Measurements from ENCODE around the gene NFYC.

NFYC gene

DNA sequence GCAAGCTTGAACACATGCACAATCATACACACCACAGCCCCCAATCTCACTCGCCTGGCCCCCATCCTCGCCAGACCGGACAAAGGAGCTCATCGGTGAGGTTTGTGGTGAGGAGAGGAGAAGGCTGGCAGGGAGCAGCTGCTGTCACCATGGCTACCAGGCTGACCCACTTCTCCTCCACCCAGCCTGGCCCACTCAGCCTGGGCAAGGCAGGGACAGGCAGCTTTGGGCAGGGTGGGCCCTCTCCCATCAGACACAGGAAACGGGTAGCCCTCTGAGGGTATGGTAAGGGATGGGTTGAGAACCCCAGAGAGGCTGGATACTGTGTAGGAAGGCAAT lies 41.9 kb upstream of the NFYC start:
- Histone ChIP-seq H3K27ac (ENCODE audit: extremely low read depth, low read depth, low read length) (no peak overlapping the region), H3K9me3 (ENCODE audit: control insufficient read depth, insufficient read depth, low read depth, low read length) (no peaks in the 10 kb centered on the region), H3K4me1 (ENCODE audit: control insufficient read depth, insufficient read depth, low read length) (no peaks in the 10 kb centered on the region; the same call in 1 of the 2 replicates), H3K4me3 (ENCODE audit: low read depth, low read length) (no peak overlapping the region), H3K36me3 (ENCODE audit: control insufficient read depth in 2 of 2, insufficient read depth in 1 of 2, low read length in 2 of 2) (no peaks in the 10 kb centered on the region)
- ChIA-PET POLR2A (no interaction called here), CTCF (interaction anchor here (0.9 to 1.8 kb wide), 2 partner anchors 17 to 123 kb away, joined by 3 to 7 read pairs; no protein-coding TSS in a partner anchor)
- no peak for TF ChIP-seq HOXC10 (CRISPR knock-in tag; IDR thresholded peaks at IDR 0.05)
- TF ChIP-seq ZNF157 (tag by site-specific recombination; IDR thresholded peaks at IDR 0.05): no peak
- TF ChIP-seq WT1 (tag by site-specific recombination; IDR thresholded peaks at IDR 0.05): no peak
- no peak for TF ChIP-seq GFI1B (tag by site-specific recombination; IDR thresholded peaks at IDR 0.05)
- no peak for TF ChIP-seq ZNF571 (tag by site-specific recombination; IDR thresholded peaks at IDR 0.05)
- TF ChIP-seq ZFP37 (tag by site-specific recombination; IDR thresholded peaks at IDR 0.05): no peak
- TF ChIP-seq, protein P1, sequence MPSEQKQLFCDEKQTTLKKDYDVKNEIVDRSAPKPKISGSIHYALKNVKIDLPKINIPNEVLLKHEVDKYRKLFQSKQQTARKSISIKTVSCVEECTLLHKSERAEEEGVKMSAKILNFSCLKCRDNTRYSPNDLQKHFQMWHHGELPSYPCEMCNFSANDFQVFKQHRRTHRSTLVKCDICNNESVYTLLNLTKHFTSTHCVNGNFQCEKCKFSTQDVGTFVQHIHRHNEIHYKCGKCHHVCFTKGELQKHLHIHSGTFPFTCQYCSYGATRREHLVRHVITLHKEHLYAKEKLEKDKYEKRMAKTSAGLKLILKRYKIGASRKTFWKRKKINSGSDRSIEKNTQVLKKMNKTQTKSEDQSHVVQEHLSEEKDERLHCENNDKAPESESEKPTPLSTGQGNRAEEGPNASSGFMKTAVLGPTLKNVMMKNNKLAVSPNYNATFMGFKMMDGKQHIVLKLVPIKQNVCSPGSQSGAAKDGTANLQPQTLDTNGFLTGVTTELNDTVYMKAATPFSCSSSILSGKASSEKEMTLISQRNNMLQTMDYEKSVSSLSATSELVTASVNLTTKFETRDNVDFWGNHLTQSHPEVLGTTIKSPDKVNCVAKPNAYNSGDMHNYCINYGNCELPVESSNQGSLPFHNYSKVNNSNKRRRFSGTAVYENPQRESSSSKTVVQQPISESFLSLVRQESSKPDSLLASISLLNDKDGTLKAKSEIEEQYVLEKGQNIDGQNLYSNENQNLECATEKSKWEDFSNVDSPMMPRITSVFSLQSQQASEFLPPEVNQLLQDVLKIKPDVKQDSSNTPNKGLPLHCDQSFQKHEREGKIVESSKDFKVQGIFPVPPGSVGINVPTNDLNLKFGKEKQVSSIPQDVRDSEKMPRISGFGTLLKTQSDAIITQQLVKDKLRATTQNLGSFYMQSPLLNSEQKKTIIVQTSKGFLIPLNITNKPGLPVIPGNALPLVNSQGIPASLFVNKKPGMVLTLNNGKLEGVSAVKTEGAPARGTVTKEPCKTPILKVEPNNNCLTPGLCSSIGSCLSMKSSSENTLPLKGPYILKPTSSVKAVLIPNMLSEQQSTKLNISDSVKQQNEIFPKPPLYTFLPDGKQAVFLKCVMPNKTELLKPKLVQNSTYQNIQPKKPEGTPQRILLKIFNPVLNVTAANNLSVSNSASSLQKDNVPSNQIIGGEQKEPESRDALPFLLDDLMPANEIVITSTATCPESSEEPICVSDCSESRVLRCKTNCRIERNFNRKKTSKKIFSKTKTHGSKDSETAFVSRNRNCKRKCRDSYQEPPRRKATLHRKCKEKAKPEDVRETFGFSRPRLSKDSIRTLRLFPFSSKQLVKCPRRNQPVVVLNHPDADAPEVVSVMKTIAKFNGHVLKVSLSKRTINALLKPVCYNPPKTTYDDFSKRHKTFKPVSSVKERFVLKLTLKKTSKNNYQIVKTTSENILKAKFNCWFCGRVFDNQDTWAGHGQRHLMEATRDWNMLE (tag by site-specific recombination; conservative IDR thresholded peaks at IDR 0.05; ENCODE audit: low read depth): no peak
- no peak for TF ChIP-seq ZNF48 (tag by site-specific recombination; IDR thresholded peaks at IDR 0.05)

DNA sequence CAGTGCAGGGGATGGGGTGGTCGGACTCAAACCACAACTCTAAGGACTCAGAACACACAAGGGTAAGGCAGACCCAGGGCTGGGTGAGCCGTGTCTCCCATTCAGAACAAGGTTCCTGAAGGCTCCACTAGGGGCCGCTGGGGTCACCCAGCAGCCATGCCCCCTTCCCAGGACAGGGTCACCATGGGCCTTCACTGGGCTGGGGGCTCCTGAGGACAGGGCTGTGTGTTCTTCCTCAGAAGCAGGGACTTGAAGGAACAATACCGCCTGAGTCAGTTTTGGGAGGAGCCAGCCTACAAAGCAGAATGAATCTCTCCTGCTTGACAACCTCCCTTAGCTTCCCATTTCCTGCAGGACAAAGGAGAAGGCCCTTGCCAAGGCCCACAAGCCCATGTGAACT lies 41.4 kb upstream of the NFYC start:
- H3K4me1 ChIP-seq (ENCODE audit: control insufficient read depth, insufficient read depth, low read length): no peaks in the 10 kb centered on the region; the same call in 1 of the 2 replicates
- CTCF ChIA-PET: interaction anchor here (0.9 kb wide), 1 partner anchor 123 kb away, joined by 3 read pairs; no protein-coding TSS in a partner anchor
- H3K4me3 ChIP-seq (ENCODE audit: low read depth, low read length): no peak overlapping the region
- POLR2A ChIA-PET: no interaction called here
- H3K9me3 ChIP-seq (ENCODE audit: control insufficient read depth, insufficient read depth, low read depth, low read length): no peaks in the 10 kb centered on the region
- H3K27ac ChIP-seq (ENCODE audit: extremely low read depth, low read depth, low read length): no peak overlapping the region
- H3K36me3 ChIP-seq (ENCODE audit: control insufficient read depth in 2 of 2, insufficient read depth in 1 of 2, low read length in 2 of 2): no peaks in the 10 kb centered on the region
- TF ChIP-seq ZNF791 (tag by site-specific recombination; IDR thresholded peaks at IDR 0.05) (no peak), KLF7 (tag by site-specific recombination; IDR thresholded peaks at IDR 0.05; ENCODE audit: borderline replicate concordance) (no peak), ZNF433 (tag by site-specific recombination; IDR thresholded peaks at IDR 0.05; ENCODE audit: low read depth) (no peak)

DNA sequence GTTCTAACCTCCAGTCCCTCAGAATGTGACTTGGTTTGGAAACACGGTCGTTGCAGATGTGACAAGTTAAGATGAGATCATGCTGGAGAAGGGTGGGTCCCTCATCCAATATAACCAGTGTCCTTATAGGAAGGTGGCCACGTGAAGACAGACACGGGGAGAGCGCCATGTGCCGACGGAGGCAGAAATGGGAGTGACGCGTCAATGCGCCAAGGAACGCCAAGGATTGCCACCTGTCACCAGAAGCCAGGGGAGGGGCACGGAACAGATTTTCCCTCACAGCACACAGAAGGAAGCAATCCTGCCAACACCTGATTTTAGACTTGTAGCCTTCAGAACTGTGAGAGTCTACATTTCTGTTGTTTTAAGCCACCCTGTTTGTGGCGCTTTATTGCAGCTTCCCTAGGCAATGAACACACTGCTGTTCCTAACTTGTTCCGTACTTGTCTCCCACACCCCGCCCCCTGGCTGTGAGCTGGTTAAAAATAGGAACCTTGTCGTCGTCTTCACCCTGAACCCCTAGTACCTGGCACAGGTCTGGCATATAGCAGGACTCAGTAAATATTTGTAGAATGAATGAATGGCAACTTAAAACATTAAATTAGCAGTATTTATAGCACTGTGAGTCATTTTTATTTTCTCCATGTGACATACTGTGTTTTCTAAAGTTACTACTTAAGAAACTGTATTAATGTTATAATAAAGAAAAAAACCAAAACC lies 40.2 kb upstream of the NFYC start:
- H3K36me3 ChIP-seq (ENCODE audit: control insufficient read depth in 2 of 2, insufficient read depth in 1 of 2, low read length in 2 of 2): no peaks in the 10 kb centered on the region
- H3K4me1 ChIP-seq (ENCODE audit: control insufficient read depth, insufficient read depth, low read length): no peaks in the 10 kb centered on the region
- H3K4me3 ChIP-seq (ENCODE audit: low read depth, low read length): no peak overlapping the region
- H3K9me3 ChIP-seq (ENCODE audit: control insufficient read depth, insufficient read depth, low read depth, low read length): no peaks in the 10 kb centered on the region
- TF ChIP-seq ZNF514 (tag by site-specific recombination; IDR thresholded peaks at IDR 0.05): no peak
- no peak for TF ChIP-seq SCRT2 (tag by site-specific recombination; IDR thresholded peaks at IDR 0.05)
- TF ChIP-seq ZNF629 (tag by site-specific recombination; IDR thresholded peaks at IDR 0.05): no peak
- TF ChIP-seq GFI1B (tag by site-specific recombination; IDR thresholded peaks at IDR 0.05): no peak
- TF ChIP-seq, protein P2, sequence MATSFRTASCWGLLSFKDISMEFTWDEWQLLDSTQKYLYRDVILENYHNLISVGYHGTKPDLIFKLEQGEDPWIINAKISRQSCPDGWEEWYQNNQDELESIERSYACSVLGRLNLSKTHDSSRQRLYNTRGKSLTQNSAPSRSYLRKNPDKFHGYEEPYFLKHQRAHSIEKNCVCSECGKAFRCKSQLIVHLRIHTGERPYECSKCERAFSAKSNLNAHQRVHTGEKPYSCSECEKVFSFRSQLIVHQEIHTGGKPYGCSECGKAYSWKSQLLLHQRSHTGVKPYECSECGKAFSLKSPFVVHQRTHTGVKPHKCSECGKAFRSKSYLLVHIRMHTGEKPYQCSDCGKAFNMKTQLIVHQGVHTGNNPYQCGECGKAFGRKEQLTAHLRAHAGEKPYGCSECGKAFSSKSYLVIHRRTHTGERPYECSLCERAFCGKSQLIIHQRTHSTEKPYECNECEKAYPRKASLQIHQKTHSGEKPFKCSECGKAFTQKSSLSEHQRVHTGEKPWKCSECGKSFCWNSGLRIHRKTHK (tag by site-specific recombination; IDR thresholded peaks at IDR 0.05): no peak
- TF ChIP-seq KLF7 (tag by site-specific recombination; IDR thresholded peaks at IDR 0.05; ENCODE audit: borderline replicate concordance): no peak
- TF ChIP-seq ZBTB17 (tag by site-specific recombination; IDR thresholded peaks at IDR 0.05): no peak
- TF ChIP-seq ZNF157 (tag by site-specific recombination; IDR thresholded peaks at IDR 0.05): no peak
- no peak for TF ChIP-seq ZBTB1 (tag by site-specific recombination; IDR thresholded peaks at IDR 0.05)
- TF ChIP-seq, protein P3, sequence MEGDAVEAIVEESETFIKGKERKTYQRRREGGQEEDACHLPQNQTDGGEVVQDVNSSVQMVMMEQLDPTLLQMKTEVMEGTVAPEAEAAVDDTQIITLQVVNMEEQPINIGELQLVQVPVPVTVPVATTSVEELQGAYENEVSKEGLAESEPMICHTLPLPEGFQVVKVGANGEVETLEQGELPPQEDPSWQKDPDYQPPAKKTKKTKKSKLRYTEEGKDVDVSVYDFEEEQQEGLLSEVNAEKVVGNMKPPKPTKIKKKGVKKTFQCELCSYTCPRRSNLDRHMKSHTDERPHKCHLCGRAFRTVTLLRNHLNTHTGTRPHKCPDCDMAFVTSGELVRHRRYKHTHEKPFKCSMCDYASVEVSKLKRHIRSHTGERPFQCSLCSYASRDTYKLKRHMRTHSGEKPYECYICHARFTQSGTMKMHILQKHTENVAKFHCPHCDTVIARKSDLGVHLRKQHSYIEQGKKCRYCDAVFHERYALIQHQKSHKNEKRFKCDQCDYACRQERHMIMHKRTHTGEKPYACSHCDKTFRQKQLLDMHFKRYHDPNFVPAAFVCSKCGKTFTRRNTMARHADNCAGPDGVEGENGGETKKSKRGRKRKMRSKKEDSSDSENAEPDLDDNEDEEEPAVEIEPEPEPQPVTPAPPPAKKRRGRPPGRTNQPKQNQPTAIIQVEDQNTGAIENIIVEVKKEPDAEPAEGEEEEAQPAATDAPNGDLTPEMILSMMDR (tag by site-specific recombination; IDR thresholded peaks at IDR 0.05): no peak
- no peak for TF ChIP-seq GLI4 (tag by site-specific recombination; IDR thresholded peaks at IDR 0.05)
- TF ChIP-seq ZBTB48 (tag by site-specific recombination; IDR thresholded peaks at IDR 0.05): no peak
- H3K27ac ChIP-seq (ENCODE audit: extremely low read depth, low read depth, low read length): no peak overlapping the region
- ChIA-PET CTCF (interaction anchor here (0.6 kb wide), 1 partner anchor 1653 kb away, joined by 4 read pairs; no protein-coding TSS in a partner anchor), POLR2A (no interaction called here)

All from HEK293 (cell line).